ENCODE measurements around the gene IFI16. TPM values are rescaled to one million over a fixed set of nuclear protein-coding genes. Genes with fewer than 3 reads are reported as not detected.

Gene IFI16
- total RNA-seq, 1 donor from 2014 or later = 258 TPM

DNA sequence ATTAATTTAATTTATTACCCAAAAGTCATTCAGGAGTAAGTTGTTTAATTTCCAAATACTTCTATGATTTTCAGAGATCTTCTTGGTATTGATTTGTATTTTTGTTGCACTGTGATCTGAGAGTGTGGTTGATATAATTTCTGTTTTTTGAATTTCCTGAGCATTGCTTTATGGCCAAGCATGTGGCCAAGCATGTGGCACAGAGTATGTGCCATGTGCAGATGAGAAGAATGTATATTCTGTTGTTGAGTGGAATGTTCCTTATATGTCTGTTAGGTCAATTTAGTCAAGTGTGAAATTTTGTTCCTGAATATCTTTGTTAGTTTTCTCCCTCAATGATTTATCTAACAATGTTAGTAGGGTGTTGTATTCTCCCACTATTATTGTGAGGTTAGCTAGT lies 25.3 kb upstream of the IFI16 start:
- no peaks in the 10 kb centered on the region for H3K27me3 Mint-ChIP-seq (ENCODE audit: unreplicated experiment)
- no peaks in the 10 kb centered on the region for H3K4me1 Mint-ChIP-seq (ENCODE audit: unreplicated experiment)
- TF ChIP-seq, protein P1, sequence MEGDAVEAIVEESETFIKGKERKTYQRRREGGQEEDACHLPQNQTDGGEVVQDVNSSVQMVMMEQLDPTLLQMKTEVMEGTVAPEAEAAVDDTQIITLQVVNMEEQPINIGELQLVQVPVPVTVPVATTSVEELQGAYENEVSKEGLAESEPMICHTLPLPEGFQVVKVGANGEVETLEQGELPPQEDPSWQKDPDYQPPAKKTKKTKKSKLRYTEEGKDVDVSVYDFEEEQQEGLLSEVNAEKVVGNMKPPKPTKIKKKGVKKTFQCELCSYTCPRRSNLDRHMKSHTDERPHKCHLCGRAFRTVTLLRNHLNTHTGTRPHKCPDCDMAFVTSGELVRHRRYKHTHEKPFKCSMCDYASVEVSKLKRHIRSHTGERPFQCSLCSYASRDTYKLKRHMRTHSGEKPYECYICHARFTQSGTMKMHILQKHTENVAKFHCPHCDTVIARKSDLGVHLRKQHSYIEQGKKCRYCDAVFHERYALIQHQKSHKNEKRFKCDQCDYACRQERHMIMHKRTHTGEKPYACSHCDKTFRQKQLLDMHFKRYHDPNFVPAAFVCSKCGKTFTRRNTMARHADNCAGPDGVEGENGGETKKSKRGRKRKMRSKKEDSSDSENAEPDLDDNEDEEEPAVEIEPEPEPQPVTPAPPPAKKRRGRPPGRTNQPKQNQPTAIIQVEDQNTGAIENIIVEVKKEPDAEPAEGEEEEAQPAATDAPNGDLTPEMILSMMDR (IDR thresholded peaks at IDR 0.05; ENCODE audit: unreplicated experiment) = no peak
- no peaks in the 10 kb centered on the region for H3K9me3 Mint-ChIP-seq (ENCODE audit: unreplicated experiment)
- no peak overlapping the region for H3K27ac Mint-ChIP-seq (ENCODE audit: unreplicated experiment)
- DNase-seq (ENCODE audit: low spot score) = no peak
- H3K36me3 Mint-ChIP-seq (ENCODE audit: low read depth, unreplicated experiment) = no peaks in the 10 kb centered on the region
- no peak overlapping the region for H3K4me3 Mint-ChIP-seq (ENCODE audit: unreplicated experiment)

- DNase-seq (ENCODE audit: low spot score) = no peak
- no peaks in the 10 kb centered on the region for H3K36me3 Mint-ChIP-seq (ENCODE audit: low read depth, unreplicated experiment)
- no peak overlapping the region for H3K27ac Mint-ChIP-seq (ENCODE audit: unreplicated experiment)
- no peaks in the 10 kb centered on the region for H3K4me1 Mint-ChIP-seq (ENCODE audit: unreplicated experiment)
- TF ChIP-seq, protein P1 (IDR thresholded peaks at IDR 0.05; ENCODE audit: unreplicated experiment) = no peak
- no peak overlapping the region for H3K4me3 Mint-ChIP-seq (ENCODE audit: unreplicated experiment)
- no peaks in the 10 kb centered on the region for H3K27me3 Mint-ChIP-seq (ENCODE audit: unreplicated experiment)
- H3K9me3 Mint-ChIP-seq (ENCODE audit: unreplicated experiment) = no peaks in the 10 kb centered on the region
Measured at GRCh38 chr1:158989424-158989823, 20.3 kb upstream of the IFI16 start.

DNA sequence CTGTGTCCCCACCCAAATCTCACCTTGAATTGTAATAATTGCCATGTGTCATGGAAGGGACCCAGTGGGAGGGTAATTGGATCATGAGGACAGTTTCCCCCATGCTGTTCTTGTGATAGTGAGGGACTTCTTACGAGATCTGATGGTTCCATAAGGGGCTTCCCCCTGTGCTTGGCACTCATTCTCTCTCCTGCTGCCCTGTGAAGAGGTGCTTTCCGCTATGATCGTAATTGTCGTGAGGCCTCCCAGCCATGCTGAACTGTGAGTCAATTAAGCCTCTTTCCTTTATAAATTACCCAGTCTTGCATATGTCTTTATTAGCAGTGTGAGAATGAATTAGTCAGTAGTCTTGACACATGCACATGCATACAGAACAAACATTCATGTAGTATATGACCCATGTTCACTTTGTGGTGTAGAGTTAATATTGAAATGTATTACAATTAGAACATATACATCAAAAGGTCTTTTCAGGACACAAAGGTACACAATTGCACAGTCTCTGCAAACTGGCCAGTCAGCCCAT lies 16.9 kb upstream of the IFI16 start:
- no peak overlapping the region for H3K4me3 Mint-ChIP-seq (ENCODE audit: unreplicated experiment)
- TF ChIP-seq, protein P1 (IDR thresholded peaks at IDR 0.05; ENCODE audit: unreplicated experiment) = no peak
- H3K27me3 Mint-ChIP-seq (ENCODE audit: unreplicated experiment) = no peaks in the 10 kb centered on the region
- H3K36me3 Mint-ChIP-seq (ENCODE audit: low read depth, unreplicated experiment) = no peaks in the 10 kb centered on the region
- DNase-seq (ENCODE audit: low spot score) = no peak
- H3K27ac Mint-ChIP-seq (ENCODE audit: unreplicated experiment) = no peak overlapping the region
- no peaks in the 10 kb centered on the region for H3K4me1 Mint-ChIP-seq (ENCODE audit: unreplicated experiment)
- no peaks in the 10 kb centered on the region for H3K9me3 Mint-ChIP-seq (ENCODE audit: unreplicated experiment)

GRCh38 chr1:158996998-158997397 lies 12.7 kb upstream of the IFI16 start:
- H3K4me3 Mint-ChIP-seq (ENCODE audit: unreplicated experiment) = no peak overlapping the region

DNA sequence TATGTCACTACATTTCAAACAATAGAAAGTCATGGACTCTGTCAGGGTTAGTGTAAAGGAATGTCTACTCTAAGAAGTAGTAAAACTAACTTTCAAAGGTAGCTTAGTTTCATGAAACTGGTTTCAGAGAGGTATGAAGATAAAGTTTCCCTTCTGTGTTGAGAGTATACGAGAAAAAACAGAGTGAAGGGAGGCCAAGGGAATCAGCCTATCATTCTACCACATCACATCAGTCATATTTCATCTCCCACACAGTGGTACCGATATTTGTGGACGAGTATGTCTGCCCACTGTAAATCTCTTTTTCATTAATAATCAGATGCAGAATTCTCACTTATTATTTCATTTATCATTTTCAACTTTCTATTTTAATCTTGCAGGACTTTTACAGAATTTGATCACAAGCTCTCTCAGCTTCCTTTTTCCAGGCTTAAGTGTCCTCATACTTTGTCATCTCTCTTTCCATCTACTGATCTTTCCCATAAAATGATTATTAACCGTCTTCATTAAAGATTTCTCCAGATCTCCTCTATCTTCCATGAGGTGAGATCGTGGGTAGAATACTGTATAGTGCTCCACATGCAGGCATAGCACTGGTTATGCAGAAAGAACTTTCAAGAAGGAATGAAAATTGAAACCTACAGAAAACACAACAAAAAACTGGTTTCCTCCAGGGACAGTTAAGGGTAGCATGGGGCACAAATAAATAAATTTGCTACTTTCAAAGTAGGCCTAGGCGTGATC lies 11.5 kb upstream of the IFI16 start:
- Mint-ChIP-seq H3K9me3 (ENCODE audit: unreplicated experiment) (no peaks in the 10 kb centered on the region), H3K4me1 (ENCODE audit: unreplicated experiment) (peaks cover 11% of the 10 kb centered on the region), H3K36me3 (ENCODE audit: low read depth, unreplicated experiment) (no peaks in the 10 kb centered on the region), H3K27me3 (ENCODE audit: unreplicated experiment) (no peaks in the 10 kb centered on the region), H3K27ac (ENCODE audit: unreplicated experiment) (no peak overlapping the region), H3K4me3 (ENCODE audit: unreplicated experiment) (no peak overlapping the region)
- TF ChIP-seq, protein P1 (IDR thresholded peaks at IDR 0.05; ENCODE audit: unreplicated experiment) = no peak
- DNase-seq (ENCODE audit: low spot score) = no peak

More at GRCh38 chr1:158996998-158997397, 12.7 kb upstream of the IFI16 start:
- peaks cover 7% of the 10 kb centered on the region for H3K4me1 Mint-ChIP-seq (ENCODE audit: unreplicated experiment)
- no peaks in the 10 kb centered on the region for H3K9me3 Mint-ChIP-seq (ENCODE audit: unreplicated experiment)
- no peak for DNase-seq (ENCODE audit: low spot score)
- no peak overlapping the region for H3K27ac Mint-ChIP-seq (ENCODE audit: unreplicated experiment)
- H3K36me3 Mint-ChIP-seq (ENCODE audit: low read depth, unreplicated experiment) = no peaks in the 10 kb centered on the region
- H3K27me3 Mint-ChIP-seq (ENCODE audit: unreplicated experiment) = no peaks in the 10 kb centered on the region
- TF ChIP-seq, protein P1 (IDR thresholded peaks at IDR 0.05; ENCODE audit: unreplicated experiment) = no peak

All from endothelial cell (in vitro differentiated cells).